ENCODE results near the gene TLE1. TPM values are rescaled to one million over a fixed set of nuclear protein-coding genes. Genes with fewer than 3 reads are reported as not detected.
A peak's percentile ranks its signal among the peaks of the same experiment; 100 is the strongest.

The TLE1 gene
- total RNA-seq, 1 donor from 2014 or later = 17.9 TPM

- DNase-seq (no peak), ATAC-seq (no peak)
Observed at GRCh38 chr9:81591791-81592190, 97.6 kb downstream of the TLE1 start.

GRCh38 chr9:81590688-81591087, 98.7 kb downstream of the TLE1 start:
- Histone ChIP-seq H3K27ac (no peak overlapping the region), H3K9me3 (no peaks in the 10 kb centered on the region), H3K4me1 (peaks cover 20% of the 10 kb centered on the region), H3K27me3 (ENCODE audit: low read depth) (no peaks in the 10 kb centered on the region), H3K36me3 (peaks cover 34% of the 10 kb centered on the region), H3K4me3 (no peak overlapping the region)
- intact Hi-C loops (cut with DNase I) = no loop called here
- DNase-seq (no peak), ATAC-seq (no peak)
- TF ChIP-seq CTCF (IDR thresholded peaks at IDR 0.05) = no peak

More at GRCh38 chr9:81591791-81592190, 97.6 kb downstream of the TLE1 start:
- H3K4me3 ChIP-seq = no peak overlapping the region
- H3K9me3 ChIP-seq = no peaks in the 10 kb centered on the region
- peaks cover 20% of the 10 kb centered on the region for H3K4me1 ChIP-seq
- no peaks in the 10 kb centered on the region for H3K27me3 ChIP-seq (ENCODE audit: low read depth)
- H3K36me3 ChIP-seq = peaks cover 32% of the 10 kb centered on the region
- TF ChIP-seq CTCF (IDR thresholded peaks at IDR 0.05) = no peak
- intact Hi-C loops (cut with DNase I) = no loop called here
- no peak overlapping the region for H3K27ac ChIP-seq

GRCh38 chr9:81589819-81590218, 99.5 kb downstream of the TLE1 start:
- intact Hi-C loops (cut with DNase I) = no loop called here

GRCh38 chr9:81589392-81589791, 100.0 kb downstream of the TLE1 start:
- Histone ChIP-seq H3K4me3 (no peak overlapping the region), H3K4me1 (peaks cover 20% of the 10 kb centered on the region), H3K36me3 (peaks cover 46% of the 10 kb centered on the region), H3K27me3 (ENCODE audit: low read depth) (no peaks in the 10 kb centered on the region), H3K27ac (no peak overlapping the region), H3K9me3 (no peaks in the 10 kb centered on the region)
- no peak for TF ChIP-seq CTCF (IDR thresholded peaks at IDR 0.05)
- intact Hi-C loops (cut with DNase I) = no loop called here
- ATAC-seq = no peak
- no peak for DNase-seq

More at GRCh38 chr9:81589819-81590218, 99.5 kb downstream of the TLE1 start:
- Histone ChIP-seq H3K4me1 (peaks cover 20% of the 10 kb centered on the region), H3K27me3 (ENCODE audit: low read depth) (no peaks in the 10 kb centered on the region), H3K4me3 (no peak overlapping the region), H3K27ac (no peak overlapping the region), H3K9me3 (no peaks in the 10 kb centered on the region), H3K36me3 (peaks cover 43% of the 10 kb centered on the region)
- no peak for TF ChIP-seq CTCF (IDR thresholded peaks at IDR 0.05)
- ATAC-seq (no peak), DNase-seq (no peak)

GRCh38 chr9:81588148-81588871, 101.0 kb downstream of the TLE1 start:
- TF ChIP-seq CTCF (IDR thresholded peaks at IDR 0.05) = no peak
- no peaks in the 10 kb centered on the region for H3K27me3 ChIP-seq (ENCODE audit: low read depth)
- no peaks in the 10 kb centered on the region for H3K9me3 ChIP-seq
- H3K4me1 ChIP-seq = peaks cover 20% of the 10 kb centered on the region
- peak; percentile 66 for DNase-seq
- peak; percentile 94 to 97 for ATAC-seq
- intact Hi-C loops (cut with DNase I) = no loop called here
- H3K36me3 ChIP-seq = peaks cover 57% of the 10 kb centered on the region
- H3K4me3 ChIP-seq = no peak overlapping the region
- peak overlapping the region; percentile 56 for H3K27ac ChIP-seq
